GM12872 (cell line): Measurements from ENCODE around the gene NRG4.

Source experiments
- TF ChIP-seq, protein P1 (sequence below): IDR thresholded peaks from 3 replicates; pipeline ENCODE4 v1.5.1; 2011; ENCODE audit warnings: low read depth, mild to moderate bottlenecking, low read length, moderate library complexity; ENCODE audit not compliant: insufficient read depth

The NRG4 gene

GRCh38 chr15:76056931-76057330, 44.7 kb upstream of the NRG4 start:
- TF ChIP-seq, protein P1, sequence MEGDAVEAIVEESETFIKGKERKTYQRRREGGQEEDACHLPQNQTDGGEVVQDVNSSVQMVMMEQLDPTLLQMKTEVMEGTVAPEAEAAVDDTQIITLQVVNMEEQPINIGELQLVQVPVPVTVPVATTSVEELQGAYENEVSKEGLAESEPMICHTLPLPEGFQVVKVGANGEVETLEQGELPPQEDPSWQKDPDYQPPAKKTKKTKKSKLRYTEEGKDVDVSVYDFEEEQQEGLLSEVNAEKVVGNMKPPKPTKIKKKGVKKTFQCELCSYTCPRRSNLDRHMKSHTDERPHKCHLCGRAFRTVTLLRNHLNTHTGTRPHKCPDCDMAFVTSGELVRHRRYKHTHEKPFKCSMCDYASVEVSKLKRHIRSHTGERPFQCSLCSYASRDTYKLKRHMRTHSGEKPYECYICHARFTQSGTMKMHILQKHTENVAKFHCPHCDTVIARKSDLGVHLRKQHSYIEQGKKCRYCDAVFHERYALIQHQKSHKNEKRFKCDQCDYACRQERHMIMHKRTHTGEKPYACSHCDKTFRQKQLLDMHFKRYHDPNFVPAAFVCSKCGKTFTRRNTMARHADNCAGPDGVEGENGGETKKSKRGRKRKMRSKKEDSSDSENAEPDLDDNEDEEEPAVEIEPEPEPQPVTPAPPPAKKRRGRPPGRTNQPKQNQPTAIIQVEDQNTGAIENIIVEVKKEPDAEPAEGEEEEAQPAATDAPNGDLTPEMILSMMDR: no peak

- TF ChIP-seq, protein P1: no peak
Measured at GRCh38 chr15:76038512-76038911, 26.3 kb upstream of the NRG4 start.

GRCh38 chr15:76035593-76035992, 23.4 kb upstream of the NRG4 start:
- TF ChIP-seq, protein P1: no peak

- TF ChIP-seq, protein P1: no peak
Measured at GRCh38 chr15:76034111-76034510, 21.9 kb upstream of the NRG4 start.

DNA sequence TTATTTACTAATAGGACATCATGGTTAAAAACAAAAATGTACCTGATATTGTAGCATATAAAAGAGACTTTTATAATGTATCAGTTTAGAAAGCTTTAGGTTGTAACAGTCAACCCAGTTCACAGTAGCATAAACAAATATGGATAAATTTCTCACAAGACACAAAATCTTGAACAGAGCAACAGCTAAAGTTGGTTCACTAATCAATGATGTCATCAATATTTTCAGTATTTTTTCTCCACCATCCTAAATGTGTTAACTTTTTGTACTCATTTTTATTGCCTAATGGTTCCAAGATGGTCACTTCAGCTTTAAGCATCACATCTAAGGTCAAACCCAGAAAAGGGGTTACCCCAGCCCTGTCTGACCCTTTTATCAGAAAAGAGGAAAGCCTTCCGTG, 21.2 kb upstream of the NRG4 start:
- TF ChIP-seq, protein P1: no peak

- TF ChIP-seq, protein P1: no peak
Measured at GRCh38 chr15:76032046-76032445, 19.8 kb upstream of the NRG4 start.

DNA sequence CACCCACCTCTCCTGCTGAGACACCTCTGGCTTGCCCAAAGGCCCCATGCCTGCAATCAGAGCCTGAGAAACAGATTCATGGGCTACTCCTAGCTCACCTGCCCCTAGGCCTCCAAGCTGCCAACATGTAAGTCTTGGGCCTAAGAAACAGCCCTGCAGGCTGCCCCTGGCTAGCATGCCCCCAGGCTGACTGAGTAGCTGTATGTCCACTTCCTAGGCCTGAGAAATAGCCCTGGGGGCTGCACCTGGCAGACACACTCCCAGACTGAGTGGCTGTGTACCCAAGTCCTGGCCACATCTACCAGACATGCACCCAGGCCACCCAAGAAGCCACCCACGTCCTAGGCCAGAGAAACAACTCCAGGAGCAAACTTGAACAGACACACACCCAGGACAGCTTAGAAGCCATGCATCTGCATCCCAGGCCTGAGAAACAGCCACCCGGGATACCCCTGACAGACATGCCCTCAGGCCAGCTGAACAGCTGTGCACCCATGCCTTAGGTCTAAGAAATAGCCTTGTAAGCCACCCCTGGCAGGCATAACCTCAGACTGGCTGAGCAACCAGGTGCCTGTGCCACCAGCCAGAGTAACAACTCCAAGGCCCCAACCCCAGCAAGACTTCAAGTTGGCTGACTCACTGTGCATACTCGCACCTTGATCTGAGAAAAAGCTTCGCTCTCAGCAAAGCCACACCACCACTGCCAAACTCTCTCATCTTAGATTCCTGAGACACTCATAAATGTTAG, 12.0 kb upstream of the NRG4 start:
- TF ChIP-seq, protein P1: no peak
